Kidney (tissue), 14 donors: ENCODE data around the gene WIZ. TPM values are rescaled to one million over a fixed set of nuclear protein-coding genes. Genes with fewer than 3 reads are reported as not detected.

Source experiments
- DNase-seq, 5 donors: peaks; one replicate each; pipeline ENCODE4 v3.0.0-alpha.2; 2013 to 2020
- FAIRE-seq: peaks from 2 replicates; lab custom pipeline; 2012; peaks lifted over from hg19 to GRCh38; lab: Jason Lieb, UNC
- H3K27ac ChIP-seq, 2 donors: one replicate each; pipeline ENCODE4 v1.7.0; 2013; ENCODE audit warnings: low read depth in 2 of 2, low read length in 2 of 2, inconsistent platforms in 1 of 2
- H3K27me3 ChIP-seq: one replicate; pipeline ENCODE4 v1.7.1; 2013; ENCODE audit warnings: low read length, inconsistent platforms; ENCODE audit not compliant: control insufficient read depth, insufficient read depth
- H3K36me3 ChIP-seq, 3 donors: one replicate each; pipeline versions ENCODE4 v1.7.0 to v1.7.1; 2013; ENCODE audit warnings: low read length in 3 of 3, control low read depth in 1 of 3, inconsistent platforms in 1 of 3; ENCODE audit not compliant: insufficient read depth in 3 of 3, control insufficient read depth in 2 of 3
- H3K4me1 ChIP-seq, 3 donors: one replicate each; pipeline versions ENCODE4 v1.7.0 to v1.7.1; 2013; ENCODE audit warnings: low read length in 3 of 3, inconsistent platforms in 1 of 3, low read depth in 1 of 3; ENCODE audit not compliant: control insufficient read depth in 2 of 3, insufficient read depth in 2 of 3
- H3K4me3 ChIP-seq, 3 donors: one replicate each; pipeline versions ENCODE4 v1.7.0 to v1.8.1; 2013; ENCODE audit warnings: low read length in 3 of 3, control low read depth in 1 of 3, inconsistent platforms in 1 of 3
- H3K9ac ChIP-seq, 3 donors: one replicate each; pipeline versions ENCODE4 v1.7.0 to v1.7.1; 2013; ENCODE audit warnings: low read length in 3 of 3, control low read depth in 1 of 3, inconsistent platforms in 1 of 3
- H3K9me3 ChIP-seq, 3 donors: one replicate each; pipeline versions ENCODE4 v1.7.0 to v1.7.1; 2013; ENCODE audit warnings: low read length in 3 of 3, control low read depth in 1 of 3, inconsistent platforms in 1 of 3; ENCODE audit not compliant: control insufficient read depth in 2 of 3, insufficient read depth in 1 of 3
- intact Hi-C: fragments of 100-400 bp; cut with DNase I; formaldehyde crosslinking; loops from one replicate; pipeline ENCODE4 v1.11.1; 2022
- microRNA-seq: library from miRNA; unstranded; fragments of <30 nt; microRNA quantifications from one replicate; pipeline ENCODE4 v1.2.0, GENCODE V29; 2020
- polyA plus RNA-seq: library from polyadenylated mRNA; stranded (reverse); fragments of 350-450 nt; fragmentation: Illumina TruSeq; extraction: RNeasy Lipid Tissue Mini Kit (QIAGEN cat#74804); gene quantifications from one replicate; pipeline ENCODE4 v1.2.3, GENCODE V29; 2014; ENCODE audit warnings: low read depth, low replicate concordance; ENCODE audit not compliant: insufficient read depth
- total RNA-seq: library from RNA; stranded (reverse); fragmentation: NEBNext Ultra II Directional; extraction: Animal tissue kit (Norgen Biotek cat#: 25700); gene quantifications from one replicate; pipeline ENCODE4 v1.2.1, GENCODE V29; 2021
- TF ChIP-seq, protein P1 (sequence below): IDR thresholded peaks from 3 replicates; pipeline ENCODE4 v1.5.1; 2012; ENCODE audit warnings: mild to moderate bottlenecking, moderate library complexity, borderline replicate concordance; ENCODE audit not compliant: insufficient read depth; ENCODE audit errors: extremely low read depth
- donor health status: control.
- donor health status: control.
- donor health status: control.
- donor health status: control.
- donor health status: control.
- donor health status: DM: yes; HTN: yes; CAD: no.
- donor health status: Normal renal cell carcinoma (clear cell type).

WIZ gene
- total and polyA plus RNA-seq, 2 donors from 2014 or later: 15.4 to 37.1 TPM

DNA sequence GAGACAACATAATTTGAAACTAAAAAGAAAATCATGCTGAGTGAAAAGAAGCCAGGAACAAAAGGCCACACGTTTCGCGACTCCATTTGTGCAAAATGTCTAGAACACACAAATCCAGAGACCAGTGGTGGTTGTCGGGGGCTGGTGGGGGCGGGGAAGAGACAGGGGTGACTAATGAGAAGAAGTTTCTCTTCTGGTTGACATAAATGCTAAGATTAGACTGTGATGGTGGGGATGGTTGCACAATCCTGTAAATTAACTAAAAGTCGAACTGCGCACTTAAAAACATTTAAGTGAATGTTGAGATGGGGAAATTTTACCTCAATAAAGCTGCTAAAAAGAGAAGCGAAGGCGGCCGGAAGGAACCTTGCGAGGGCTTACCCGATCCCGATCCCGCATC is 77.3 kb downstream of the WIZ start:
- intact Hi-C loops: no loop called here
- Histone ChIP-seq H3K27ac (no peak overlapping the region), H3K9ac (no peak overlapping the region), H3K4me1 (peaks cover 0 to 32% (median 26%) of the 10 kb centered on the region in 3 donors), H3K36me3 (peaks cover 0 to 46% (median 26%) of the 10 kb centered on the region in 3 donors), H3K27me3 (no peaks in the 10 kb centered on the region), H3K9me3 (no peaks in the 10 kb centered on the region), H3K4me3 (no peak overlapping the region)
- TF ChIP-seq, protein P1, sequence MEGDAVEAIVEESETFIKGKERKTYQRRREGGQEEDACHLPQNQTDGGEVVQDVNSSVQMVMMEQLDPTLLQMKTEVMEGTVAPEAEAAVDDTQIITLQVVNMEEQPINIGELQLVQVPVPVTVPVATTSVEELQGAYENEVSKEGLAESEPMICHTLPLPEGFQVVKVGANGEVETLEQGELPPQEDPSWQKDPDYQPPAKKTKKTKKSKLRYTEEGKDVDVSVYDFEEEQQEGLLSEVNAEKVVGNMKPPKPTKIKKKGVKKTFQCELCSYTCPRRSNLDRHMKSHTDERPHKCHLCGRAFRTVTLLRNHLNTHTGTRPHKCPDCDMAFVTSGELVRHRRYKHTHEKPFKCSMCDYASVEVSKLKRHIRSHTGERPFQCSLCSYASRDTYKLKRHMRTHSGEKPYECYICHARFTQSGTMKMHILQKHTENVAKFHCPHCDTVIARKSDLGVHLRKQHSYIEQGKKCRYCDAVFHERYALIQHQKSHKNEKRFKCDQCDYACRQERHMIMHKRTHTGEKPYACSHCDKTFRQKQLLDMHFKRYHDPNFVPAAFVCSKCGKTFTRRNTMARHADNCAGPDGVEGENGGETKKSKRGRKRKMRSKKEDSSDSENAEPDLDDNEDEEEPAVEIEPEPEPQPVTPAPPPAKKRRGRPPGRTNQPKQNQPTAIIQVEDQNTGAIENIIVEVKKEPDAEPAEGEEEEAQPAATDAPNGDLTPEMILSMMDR: no peak
- FAIRE-seq (no peak), DNase-seq (peak in 1 of 5 donors; percentile 3)

DNA sequence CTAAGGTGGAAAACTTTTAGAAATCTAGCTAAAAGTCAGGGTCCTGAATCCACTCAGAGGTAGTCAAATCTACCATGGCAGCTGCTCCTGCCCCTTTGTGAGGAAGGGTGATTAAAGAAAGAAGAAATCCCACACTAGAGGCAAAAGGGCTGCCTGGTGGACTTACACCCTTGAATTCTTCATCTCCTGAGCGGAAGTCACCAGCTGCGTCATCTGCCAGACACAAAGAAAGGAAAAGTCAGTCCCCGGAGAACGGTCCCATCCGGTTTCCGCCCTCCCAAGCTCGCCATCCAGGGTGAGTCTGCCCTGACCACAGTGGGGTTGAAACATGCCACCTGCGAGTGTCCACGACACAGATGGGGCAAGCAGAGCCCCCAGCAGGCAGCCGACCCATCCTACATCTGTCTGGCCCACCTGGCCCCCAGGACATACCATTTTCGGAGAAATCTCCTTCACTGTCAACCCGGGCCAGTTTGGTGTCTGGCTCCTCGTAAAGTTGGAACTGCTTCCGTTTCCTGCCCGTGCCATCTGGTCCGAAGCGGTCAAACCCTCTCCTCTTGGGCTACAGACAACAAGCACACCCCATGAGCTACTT is 77.9 kb downstream of the WIZ start:
- Histone ChIP-seq H3K36me3 (peaks cover 0 to 46% (median 28%) of the 10 kb centered on the region in 3 donors), H3K27me3 (no peaks in the 10 kb centered on the region), H3K4me1 (peaks cover 0 to 28% (median 22%) of the 10 kb centered on the region in 3 donors), H3K9ac (no peak overlapping the region), H3K27ac (no peak overlapping the region), H3K9me3 (no peaks in the 10 kb centered on the region), H3K4me3 (no peak overlapping the region)
- intact Hi-C loops: no loop called here
- peak in 1 of 5 donors; percentile 63 for DNase-seq
- no peak for FAIRE-seq
- TF ChIP-seq, protein P1: no peak

DNA sequence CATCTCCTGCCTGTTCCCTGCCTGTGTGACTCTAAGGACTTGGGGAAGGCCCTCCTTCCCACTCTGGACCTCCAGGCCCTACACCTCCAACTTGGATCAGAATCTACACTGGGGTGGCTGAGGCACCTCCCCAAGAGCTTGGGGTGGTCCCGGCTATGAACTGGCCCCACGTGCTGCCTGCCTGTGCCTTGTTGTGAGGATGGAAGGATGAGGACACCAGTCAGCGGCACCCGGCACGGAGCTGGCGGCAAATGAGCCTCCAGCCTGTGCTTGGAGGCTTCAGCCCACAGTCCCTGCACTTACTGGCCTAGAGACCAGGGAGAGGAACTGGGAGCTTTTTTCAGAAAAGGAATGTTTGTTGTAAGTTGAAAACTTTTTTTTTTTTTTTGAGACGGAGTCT is 78.6 kb downstream of the WIZ start:
- DNase-seq: peak in 1 of 5 donors; percentile 14
- Histone ChIP-seq H3K9ac (no peak overlapping the region), H3K4me1 (peaks cover 0 to 23% (median 16%) of the 10 kb centered on the region in 3 donors), H3K9me3 (no peaks in the 10 kb centered on the region), H3K4me3 (no peak overlapping the region), H3K27ac (no peak overlapping the region), H3K36me3 (peaks cover 0 to 46% (median 28%) of the 10 kb centered on the region in 3 donors), H3K27me3 (no peaks in the 10 kb centered on the region)
- TF ChIP-seq, protein P1: no peak
- intact Hi-C loops: no loop called here
- no peak for FAIRE-seq

Small RNA genes within 50 kb of the gene (microRNA-seq; reads per million reads assigned to microRNA genes)
- gene MIR1470: not detected

Other genes starting within 250 kb of the WIZ start
- 92.3 TPM for gene NOTCH3, start 249.0 kb downstream of the WIZ start, total RNA-seq
- gene NOTCH3, start 249.0 kb downstream of the WIZ start, polyA plus RNA-seq: 15.1 TPM
- 2.0 TPM for gene EPHX3, start 217.5 kb downstream of the WIZ start, total RNA-seq
- 3.5 TPM for gene EPHX3, start 217.5 kb downstream of the WIZ start, polyA plus RNA-seq
- gene BRD4, start 117.4 kb downstream of the WIZ start, total RNA-seq: 107 TPM
- 14.3 TPM for gene BRD4, start 117.4 kb downstream of the WIZ start, polyA plus RNA-seq
- gene AKAP8, start 70.2 kb downstream of the WIZ start, total RNA-seq: 60.2 TPM
- gene AKAP8, start 70.2 kb downstream of the WIZ start, polyA plus RNA-seq: 11.5 TPM
- 122 TPM for gene AKAP8L, start 31.0 kb downstream of the WIZ start, total RNA-seq
- 44.3 TPM for gene AKAP8L, start 31.0 kb downstream of the WIZ start, polyA plus RNA-seq
- gene RASAL3, start 14.6 kb upstream of the WIZ start, total RNA-seq: 12.1 TPM
- 1.5 TPM for gene RASAL3, start 14.6 kb upstream of the WIZ start, polyA plus RNA-seq
- gene PGLYRP2, start 29.5 kb upstream of the WIZ start, total RNA-seq: not detected
- not detected for gene PGLYRP2, start 29.5 kb upstream of the WIZ start, polyA plus RNA-seq
- gene CYP4F22, start 58.6 kb upstream of the WIZ start, total RNA-seq: 0.09 TPM
- not detected for gene CYP4F22, start 58.6 kb upstream of the WIZ start, polyA plus RNA-seq
- not detected for gene CYP4F8, start 165.3 kb upstream of the WIZ start, total RNA-seq
- not detected for gene CYP4F8, start 165.3 kb upstream of the WIZ start, polyA plus RNA-seq
- 2.2 TPM for gene CYP4F3, start 190.9 kb upstream of the WIZ start, total RNA-seq
- gene CYP4F3, start 190.9 kb upstream of the WIZ start, polyA plus RNA-seq: 17.9 TPM
- gene CYP4F12, start 223.1 kb upstream of the WIZ start, total RNA-seq: 4.4 TPM
- gene CYP4F12, start 223.1 kb upstream of the WIZ start, polyA plus RNA-seq: 10.2 TPM